ENCODE measurements around the gene DENND4A. TPM values are rescaled to one million over a fixed set of nuclear protein-coding genes. Genes with fewer than 3 reads are reported as not detected.

Gene DENND4A
- total RNA-seq, 1 donor from 2014 or later: 23.7 TPM

- Mint-ChIP-seq H3K4me1 (ENCODE audit: low read depth, unreplicated experiment) (peaks cover 11% of the 10 kb centered on the region), H3K4me3 (ENCODE audit: unreplicated experiment) (peak overlapping the region; percentile 98), H3K9me3 (ENCODE audit: unreplicated experiment) (peaks cover 3% of the 10 kb centered on the region), H3K27ac (ENCODE audit: unreplicated experiment) (peak overlapping the region; percentile 98), H3K27me3 (ENCODE audit: unreplicated experiment) (peaks cover 6% of the 10 kb centered on the region), H3K36me3 (ENCODE audit: unreplicated experiment) (no peaks in the 10 kb centered on the region)
- no peak for TF ChIP-seq CTCF (IDR thresholded peaks at IDR 0.05; ENCODE audit: partially characterized antibody, unreplicated experiment)
- DNase-seq: no peak
Observed at GRCh38 chr15:65792988-65793817, 1.1 kb upstream of the DENND4A start.

GRCh38 chr15:65791335-65792137 lies 557 bp downstream of the DENND4A start:
- Mint-ChIP-seq H3K27ac (ENCODE audit: unreplicated experiment) (peak overlapping the region; percentile 81), H3K4me1 (ENCODE audit: low read depth, unreplicated experiment) (peaks cover 11% of the 10 kb centered on the region), H3K4me3 (ENCODE audit: unreplicated experiment) (peak overlapping the region; percentile 90), H3K36me3 (ENCODE audit: unreplicated experiment) (no peaks in the 10 kb centered on the region), H3K9me3 (ENCODE audit: unreplicated experiment) (peaks cover 1% of the 10 kb centered on the region), H3K27me3 (ENCODE audit: unreplicated experiment) (peaks cover 6% of the 10 kb centered on the region)
- no peak for TF ChIP-seq CTCF (IDR thresholded peaks at IDR 0.05; ENCODE audit: partially characterized antibody, unreplicated experiment)
- peak; percentile 63 for DNase-seq

GRCh38 chr15:65790694-65791334 lies 1.3 kb downstream of the DENND4A start:
- Mint-ChIP-seq H3K27ac (ENCODE audit: unreplicated experiment) (peak overlapping the region; percentile 81), H3K4me1 (ENCODE audit: low read depth, unreplicated experiment) (peaks cover 11% of the 10 kb centered on the region), H3K27me3 (ENCODE audit: unreplicated experiment) (peaks cover 6% of the 10 kb centered on the region), H3K36me3 (ENCODE audit: unreplicated experiment) (no peaks in the 10 kb centered on the region), H3K4me3 (ENCODE audit: unreplicated experiment) (peak overlapping the region; percentile 90), H3K9me3 (ENCODE audit: unreplicated experiment) (peaks cover 1% of the 10 kb centered on the region)
- DNase-seq: no peak
- TF ChIP-seq CTCF (IDR thresholded peaks at IDR 0.05; ENCODE audit: partially characterized antibody, unreplicated experiment): no peak

- DNase-seq: no peak
- no peaks in the 10 kb centered on the region for H3K36me3 Mint-ChIP-seq (ENCODE audit: unreplicated experiment)
- H3K4me1 Mint-ChIP-seq (ENCODE audit: low read depth, unreplicated experiment): peaks cover 11% of the 10 kb centered on the region
- H3K9me3 Mint-ChIP-seq (ENCODE audit: unreplicated experiment): peaks cover 1% of the 10 kb centered on the region
- H3K27me3 Mint-ChIP-seq (ENCODE audit: unreplicated experiment): peaks cover 6% of the 10 kb centered on the region
- H3K4me3 Mint-ChIP-seq (ENCODE audit: unreplicated experiment): no peak overlapping the region
- H3K27ac Mint-ChIP-seq (ENCODE audit: unreplicated experiment): no peak overlapping the region
- TF ChIP-seq CTCF (IDR thresholded peaks at IDR 0.05; ENCODE audit: partially characterized antibody, unreplicated experiment): no peak
Observed at GRCh38 chr15:65789759-65790425, 2.2 kb downstream of the DENND4A start.
